ENCODE data around the gene MRPL42.

DNA sequence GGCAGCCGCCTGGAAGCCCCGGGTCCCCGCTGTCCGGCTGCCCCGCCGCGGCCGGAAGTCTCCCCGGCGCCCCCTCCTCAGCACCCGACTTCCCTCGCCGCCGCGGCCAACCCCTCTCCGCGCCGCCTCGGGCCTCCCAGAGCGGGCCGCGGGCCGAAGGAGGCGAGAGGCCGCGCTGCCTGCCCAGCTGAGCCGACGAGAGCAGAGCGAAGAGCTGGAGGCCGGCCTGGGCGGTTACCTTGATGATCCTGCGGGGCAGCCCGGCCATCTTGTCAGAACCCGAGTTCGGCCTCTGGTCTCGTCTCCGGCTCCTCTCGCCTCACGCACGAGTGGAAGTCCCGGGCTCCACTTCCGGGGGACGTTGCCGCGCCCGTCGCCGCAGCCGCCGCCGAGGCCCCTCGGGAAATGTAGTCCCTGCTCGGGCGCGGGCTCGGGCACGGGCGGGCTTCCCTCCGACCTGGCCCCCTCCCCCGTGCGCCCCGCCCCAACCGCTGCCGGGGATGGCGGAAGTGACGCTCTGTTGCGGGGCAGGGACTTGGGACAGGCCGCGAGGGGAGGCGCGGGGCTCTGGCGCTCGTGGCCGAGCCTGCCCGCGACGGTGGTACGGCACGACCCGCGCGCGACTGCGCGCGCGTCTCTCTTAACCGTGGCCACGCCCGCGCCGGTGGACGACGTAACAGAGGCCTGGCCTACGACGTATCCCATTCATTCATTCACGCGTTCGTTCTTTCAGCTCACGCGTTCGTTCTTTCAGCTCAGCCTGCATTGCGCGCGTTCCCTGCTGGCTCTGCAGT is 25.5 kb upstream of the MRPL42 start, which contains the start of gene UBE2N:
- TF ChIP-seq, protein P1, sequence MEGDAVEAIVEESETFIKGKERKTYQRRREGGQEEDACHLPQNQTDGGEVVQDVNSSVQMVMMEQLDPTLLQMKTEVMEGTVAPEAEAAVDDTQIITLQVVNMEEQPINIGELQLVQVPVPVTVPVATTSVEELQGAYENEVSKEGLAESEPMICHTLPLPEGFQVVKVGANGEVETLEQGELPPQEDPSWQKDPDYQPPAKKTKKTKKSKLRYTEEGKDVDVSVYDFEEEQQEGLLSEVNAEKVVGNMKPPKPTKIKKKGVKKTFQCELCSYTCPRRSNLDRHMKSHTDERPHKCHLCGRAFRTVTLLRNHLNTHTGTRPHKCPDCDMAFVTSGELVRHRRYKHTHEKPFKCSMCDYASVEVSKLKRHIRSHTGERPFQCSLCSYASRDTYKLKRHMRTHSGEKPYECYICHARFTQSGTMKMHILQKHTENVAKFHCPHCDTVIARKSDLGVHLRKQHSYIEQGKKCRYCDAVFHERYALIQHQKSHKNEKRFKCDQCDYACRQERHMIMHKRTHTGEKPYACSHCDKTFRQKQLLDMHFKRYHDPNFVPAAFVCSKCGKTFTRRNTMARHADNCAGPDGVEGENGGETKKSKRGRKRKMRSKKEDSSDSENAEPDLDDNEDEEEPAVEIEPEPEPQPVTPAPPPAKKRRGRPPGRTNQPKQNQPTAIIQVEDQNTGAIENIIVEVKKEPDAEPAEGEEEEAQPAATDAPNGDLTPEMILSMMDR (IDR thresholded peaks at IDR 0.05): no peak
- TF ChIP-seq POLR2AphosphoS5 (IDR thresholded peaks at IDR 0.05) (peak; percentile 16 to 30 (median 23)), POLR2A (IDR thresholded peaks at IDR 0.05) (peak in 1 of 2 donors; percentile 43), EP300 (IDR thresholded peaks at IDR 0.05) (no peak)
